IPS DF 19.7 (cell line): ENCODE results near the gene KDM4C.
"Not testable (repeated sequence)": the region's sequence is repeated elsewhere in the genome, so short reads cannot be mapped to it uniquely, and the experiment has no call there.

Experiments
- DNase-seq: peaks from one replicate; pipeline ENCODE4 v3.0.0-alpha.2; 2013; ENCODE audit warnings: low read depth, low spot score

KDM4C gene

GRCh38 chr9:6806318-6806717 is 48.5 kb downstream of the KDM4C start:
- DNase-seq = not testable (repeated sequence)

GRCh38 chr9:6807669-6808068 is 49.9 kb downstream of the KDM4C start:
- DNase-seq = not testable (repeated sequence)

GRCh38 chr9:6811436-6811835 is 53.7 kb downstream of the KDM4C start:
- DNase-seq = no peak

- DNase-seq = no peak
Observed at GRCh38 chr9:6816581-6816980, 58.8 kb downstream of the KDM4C start.

- DNase-seq = no peak
Observed at GRCh38 chr9:6818292-6818922, 60.6 kb downstream of the KDM4C start.

- no peak for DNase-seq
Observed at GRCh38 chr9:6819112-6819511, 61.3 kb downstream of the KDM4C start.

- no peak for DNase-seq
Observed at GRCh38 chr9:6819529-6819928, 61.8 kb downstream of the KDM4C start.

- no peak for DNase-seq
Observed at GRCh38 chr9:6822696-6823095, 64.9 kb downstream of the KDM4C start.

GRCh38 chr9:6827439-6828145 is 69.8 kb downstream of the KDM4C start:
- DNase-seq = peak; percentile 25

- no peak for DNase-seq
Observed at GRCh38 chr9:6829027-6829426, 71.3 kb downstream of the KDM4C start.

- no peak for DNase-seq
Observed at GRCh38 chr9:6829536-6829935, 71.8 kb downstream of the KDM4C start.

- DNase-seq = no peak
Observed at GRCh38 chr9:6833518-6834192, 75.9 kb downstream of the KDM4C start.

GRCh38 chr9:6834306-6834705 is 76.5 kb downstream of the KDM4C start:
- no peak for DNase-seq

- no peak for DNase-seq
Observed at GRCh38 chr9:6838158-6838557, 80.4 kb downstream of the KDM4C start.

- no peak for DNase-seq
Observed at GRCh38 chr9:6842584-6842947, 84.8 kb downstream of the KDM4C start.

GRCh38 chr9:6843742-6844141 is 86.0 kb downstream of the KDM4C start:
- no peak for DNase-seq

- no peak for DNase-seq
Observed at GRCh38 chr9:6844267-6844666, 86.5 kb downstream of the KDM4C start.

GRCh38 chr9:6845128-6845826 is 87.5 kb downstream of the KDM4C start:
- no peak for DNase-seq

GRCh38 chr9:6845880-6846279 is 88.1 kb downstream of the KDM4C start:
- DNase-seq = peak; percentile 48

- no peak for DNase-seq
Observed at GRCh38 chr9:6852243-6852963, 94.6 kb downstream of the KDM4C start.

GRCh38 chr9:6855860-6856259 is 98.1 kb downstream of the KDM4C start:
- no peak for DNase-seq

GRCh38 chr9:6864102-6864501 is 106.3 kb downstream of the KDM4C start:
- DNase-seq = no peak
